Mucosa of descending colon (tissue), 3 donors: ENCODE measurements around the gene PPM1A. TPM values are rescaled to one million over a fixed set of nuclear protein-coding genes. Genes with fewer than 3 reads are reported as not detected.

ENCODE experiments used
- ATAC-seq: fragments of 200-7000 bp; cut with Tn5 transposase; one replicate; pipeline ENCODE4 v1.9.1; 2020; ENCODE audit warnings: mild to moderate bottlenecking, moderate library complexity
- DNase-seq, 3 donors: peaks; one replicate each; pipeline ENCODE4 v3.0.0-alpha.2; 2020
- H3K36me3 ChIP-seq: fragments of 200-600 bp; one replicate; pipeline ENCODE4 v1.8.0; 2021; ENCODE audit warnings: low read depth, mild to moderate bottlenecking
- H3K4me1 ChIP-seq: fragments of 200-600 bp; one replicate; pipeline ENCODE4 v1.8.0; 2021; ENCODE audit warnings: low read depth, mild to moderate bottlenecking
- H3K4me3 ChIP-seq: fragments of 200-600 bp; one replicate; pipeline ENCODE4 v1.8.0; 2021; ENCODE audit warnings: mild to moderate bottlenecking
- H3K9me3 ChIP-seq: fragments of 200-600 bp; one replicate; pipeline ENCODE4 v1.8.0; 2021; ENCODE audit warnings: mild to moderate bottlenecking
- CTCF ChIP-seq: fragments of 200-600 bp; IDR thresholded peaks from one replicate; pipeline ENCODE4 v1.8.0; 2022; ENCODE audit warnings: antibody characterized with exemption, mild to moderate bottlenecking
- intact Hi-C, 2 donors: fragments of 100-400 bp; cut with DNase I in 1 of 2; cut with micrococcal nuclease in 1 of 2; formaldehyde crosslinking; loops; one replicate each; pipeline versions ENCODE4 v1.11.0 to v1.11.1; 2022; cut with DNase I, micrococcal nuclease
- total RNA-seq, 3 donors: library from RNA; stranded (reverse); fragmentation: NEBNext Ultra II Directional in 2 of 3; extraction: Animal tissue kit (Norgen Biotek cat#: 25700) in 2 of 3; gene quantifications; one replicate each; pipeline versions ENCODE4 v1.2.1 to v1.2.4, GENCODE V29; 2021 to 2023
- donor health status: DM: no; HTN: no; CAD: no; lungs with moderate emphysema.
- donor health status: DM: no; HTN: no; CAD: no.
- donor health status: DM: no; HTN: yes; CAD: no.

PPM1A gene
- total RNA-seq, 3 donors from 2014 or later = 102 to 124 (median 111) TPM

GRCh38 chr14:60254176-60254575 lies 5.2 kb downstream of the PPM1A start:
- H3K9me3 ChIP-seq = no peaks in the 10 kb centered on the region
- intact Hi-C loops = no loop called here
- TF ChIP-seq CTCF = no peak
- DNase-seq (peak in 1 of 3 donors; percentile 83), ATAC-seq (peak; percentile 74)
- H3K4me3 ChIP-seq = no peak overlapping the region
- peaks cover 43% of the 10 kb centered on the region for H3K4me1 ChIP-seq
- H3K36me3 ChIP-seq = no peaks in the 10 kb centered on the region

- Histone ChIP-seq H3K4me3 (no peak overlapping the region), H3K4me1 (peaks cover 21% of the 10 kb centered on the region), H3K9me3 (no peaks in the 10 kb centered on the region), H3K36me3 (no peaks in the 10 kb centered on the region)
- intact Hi-C loops = no loop called here
- no peak for DNase-seq
- ATAC-seq = no peak
- no peak for TF ChIP-seq CTCF
Observed at GRCh38 chr14:60257865-60258264, 8.8 kb downstream of the PPM1A start.

- no peak for ATAC-seq
Observed at GRCh38 chr14:60265163-60265562, 16.1 kb downstream of the PPM1A start.

GRCh38 chr14:60266021-60266937 lies 17.3 kb downstream of the PPM1A start:
- peak in 1 of 3 donors; percentile 40 for DNase-seq
- peak; percentile 46 for ATAC-seq

More at GRCh38 chr14:60265163-60265562, 16.1 kb downstream of the PPM1A start:
- H3K4me3 ChIP-seq = no peak overlapping the region
- no peak for DNase-seq
- H3K4me1 ChIP-seq = no peaks in the 10 kb centered on the region
- H3K9me3 ChIP-seq = no peaks in the 10 kb centered on the region
- no peaks in the 10 kb centered on the region for H3K36me3 ChIP-seq
- no peak for TF ChIP-seq CTCF
- intact Hi-C loops = no loop called here

GRCh38 chr14:60272177-60272576 lies 23.2 kb downstream of the PPM1A start:
- Histone ChIP-seq H3K9me3 (no peaks in the 10 kb centered on the region), H3K36me3 (no peaks in the 10 kb centered on the region), H3K4me3 (no peak overlapping the region), H3K4me1 (no peaks in the 10 kb centered on the region)
- no peak for TF ChIP-seq CTCF
- DNase-seq (no peak), ATAC-seq (no peak)
- intact Hi-C loops = no loop called here

More at GRCh38 chr14:60266021-60266937, 17.3 kb downstream of the PPM1A start:
- H3K9me3 ChIP-seq = no peaks in the 10 kb centered on the region
- TF ChIP-seq CTCF = no peak
- H3K4me3 ChIP-seq = no peak overlapping the region
- H3K4me1 ChIP-seq = no peaks in the 10 kb centered on the region
- H3K36me3 ChIP-seq = no peaks in the 10 kb centered on the region
- intact Hi-C loops = no loop called here
